Body of pancreas (tissue), 4 donors: Measurements from ENCODE around the gene SP100. TPM values are rescaled to one million over a fixed set of nuclear protein-coding genes. Genes with fewer than 3 reads are reported as not detected.

Experiments used
- ATAC-seq: fragments of 150-250 bp; one replicate; pipeline ENCODE4 v1.9.1; 2016
- DNase-seq, 4 donors: peaks; one replicate each; pipeline ENCODE4 v3.0.0-alpha.2; 2019
- H3K27ac ChIP-seq, 4 donors: fragments of 200-600 bp; sonication (generic); 1 replicate in 3 of 4; 2 replicates in 1 of 4; pipeline versions ENCODE4 v1.5.1 to v1.6.1; 2016 to 2019; ENCODE audit warnings: mild to moderate bottlenecking in 1 of 4, mixed read lengths in 1 of 4, moderate library complexity in 1 of 4
- H3K27me3 ChIP-seq, 2 donors: fragments of 200-600 bp; sonication (generic); one replicate each; pipeline ENCODE4 v1.6.0; 2016; ENCODE audit warnings: mild to moderate bottlenecking in 1 of 2
- H3K36me3 ChIP-seq, 2 donors: fragments of 200-600 bp; sonication (generic); replicated peaks in 1 of 2; 2 replicates each; pipeline ENCODE4 v1.5.1; 2016; ENCODE audit warnings: low read depth in 2 of 2; ENCODE audit not compliant: insufficient read depth in 1 of 2
- H3K4me1 ChIP-seq: fragments of 200-600 bp; sonication (generic); one replicate; pipeline ENCODE4 v1.6.0; 2016
- H3K4me3 ChIP-seq, 2 donors: fragments of 200-600 bp; sonication (generic); 1 replicate in 1 of 2; 2 replicates in 1 of 2; pipeline ENCODE4 v1.5.1; 2016 to 2019
- H3K9me3 ChIP-seq, 3 donors: fragments of 200-600 bp; sonication (generic); 1 replicate in 2 of 3; 2 replicates in 1 of 3; pipeline ENCODE4 v1.5.1; 2016
- CTCF ChIP-seq, 7 experiments: fragments of 450-650 bp in 4 of 7; fragments of 200-600 bp in 3 of 7; sonication (generic) in 3 of 7; IDR thresholded peaks; one replicate each; pipeline ENCODE4 v1.5.1; 2016 to 2019; ENCODE audit warnings: antibody characterized with exemption in 7 of 7
- POLR2A ChIP-seq, 3 donors: fragments of 450-650 bp; IDR thresholded peaks; one replicate each; pipeline ENCODE4 v1.6.1; 2016; ENCODE audit warnings: antibody characterized with exemption in 3 of 3, mild to moderate bottlenecking in 2 of 3
- WGBS, 2 donors: methylation state at CpG; one replicate each; pipeline ENCODE4 v1.1.5; 2017; 5-methylcytosine and 5-hydroxymethylcytosine counted together
- intact Hi-C: fragments of 100-400 bp; cut with DNase I; formaldehyde crosslinking; loops from one replicate; pipeline ENCODE4 v1.15.1; 2023
- total RNA-seq, 2 donors: library from RNA; depleted of rRNA; stranded (reverse); fragments of >200 nt; gene quantifications; one replicate each; pipeline ENCODE4 v1.1.0, GENCODE V29; 2016

SP100 gene
- total RNA-seq, 2 donors from 2014 or later, result 71.9 to 73.2 TPM

GRCh38 chr2:230453006-230453405 lies 37.0 kb downstream of the SP100 start:
- ATAC-seq (no peak), DNase-seq (no peak)
- Histone ChIP-seq H3K4me3 (no peak overlapping the region), H3K9me3 (no peaks in the 10 kb centered on the region), H3K27ac (no peak overlapping the region), H3K36me3 (peaks cover 0 to 13% of the 10 kb centered on the region in 2 donors), H3K27me3 (no peaks in the 10 kb centered on the region), H3K4me1 (no peaks in the 10 kb centered on the region)
- TF ChIP-seq CTCF (IDR thresholded peaks at IDR 0.05) (no peak), POLR2A (IDR thresholded peaks at IDR 0.05) (no peak)
- intact Hi-C loops, result no loop called here
- 82 to 85% methylated on average over 2 of the region's 2 CpGs for WGBS, 2 donors

GRCh38 chr2:230455005-230455684 lies 39.1 kb downstream of the SP100 start:
- ATAC-seq (no peak), DNase-seq (no peak)
- TF ChIP-seq POLR2A (IDR thresholded peaks at IDR 0.05), result no peak
- TF ChIP-seq CTCF (IDR thresholded peaks at IDR 0.05), result no peak
- intact Hi-C loops, result no loop called here
- no peaks in the 10 kb centered on the region for H3K27me3 ChIP-seq
- H3K4me1 ChIP-seq, result no peaks in the 10 kb centered on the region
- no peak overlapping the region for H3K27ac ChIP-seq
- no peak overlapping the region for H3K4me3 ChIP-seq
- 98 to 100% methylated on average over 2 of the region's 2 CpGs for WGBS, 2 donors
- H3K36me3 ChIP-seq, result peaks cover 0 to 6% of the 10 kb centered on the region in 2 donors
- no peaks in the 10 kb centered on the region for H3K9me3 ChIP-seq

GRCh38 chr2:230457073-230457768 lies 41.2 kb downstream of the SP100 start:
- 66 to 77% methylated on average over 2 to 4 of the region's 4 CpGs for WGBS, 2 donors
- Histone ChIP-seq H3K4me1 (no peaks in the 10 kb centered on the region), H3K4me3 (no peak overlapping the region), H3K9me3 (no peaks in the 10 kb centered on the region), H3K27ac (peak overlapping the region in 1 of 4 donors; percentile 49), H3K36me3 (peaks cover 0 to 6% of the 10 kb centered on the region in 2 donors), H3K27me3 (no peaks in the 10 kb centered on the region)
- intact Hi-C loops, result no loop called here
- ATAC-seq, result no peak
- no peak for TF ChIP-seq CTCF (IDR thresholded peaks at IDR 0.05)
- no peak for TF ChIP-seq POLR2A (IDR thresholded peaks at IDR 0.05)
- DNase-seq, result peak in 1 of 4 donors; percentile 45

- DNase-seq (no peak), ATAC-seq (no peak)
- intact Hi-C loops, result no loop called here
- Histone ChIP-seq H3K4me1 (no peaks in the 10 kb centered on the region), H3K36me3 (peaks cover 0 to 9% of the 10 kb centered on the region in 2 donors), H3K9me3 (no peaks in the 10 kb centered on the region), H3K27me3 (no peaks in the 10 kb centered on the region), H3K4me3 (no peak overlapping the region), H3K27ac (peak overlapping the region in 1 of 4 donors; percentile 18)
- TF ChIP-seq CTCF (IDR thresholded peaks at IDR 0.05) (no peak), POLR2A (IDR thresholded peaks at IDR 0.05) (no peak)
Measured at GRCh38 chr2:230457793-230458192, 41.8 kb downstream of the SP100 start.
